DND-41 (cell line): ENCODE measurements around the gene MGAT4B.

Source experiments
- ATAC-seq: fragments of 200-7000 bp; cut with Tn5 transposase; 3 replicates; pipeline ENCODE4 v1.9.1; 2021; ENCODE audit warnings: low read depth; ENCODE audit not compliant: insufficient read depth
- DNase-seq: peaks from one replicate; pipeline ENCODE4 v3.0.0-alpha.2; 2020
- H2AFZ ChIP-seq: 2 replicates; pipeline ENCODE4 v1.6.0; 2012; ENCODE audit warnings: low read depth, low read length
- H3K27ac ChIP-seq: 2 replicates; pipeline ENCODE4 v1.5.1; 2012; ENCODE audit warnings: low read length, inconsistent platforms
- H3K27me3 ChIP-seq: fragments of 200-600 bp; sonication (generic); 2 replicates; pipeline ENCODE4 v1.6.0; 2012; ENCODE audit warnings: low read length, mild to moderate bottlenecking, inconsistent platforms; ENCODE audit not compliant: insufficient read depth, poor library complexity
- H3K36me3 ChIP-seq: 2 replicates; pipeline ENCODE4 v1.5.1; 2012; ENCODE audit warnings: low read length, inconsistent platforms; ENCODE audit not compliant: insufficient read depth
- H3K4me1 ChIP-seq: 2 replicates; pipeline ENCODE4 v1.5.1; 2012; ENCODE audit warnings: mild to moderate bottlenecking, low read length; ENCODE audit not compliant: insufficient read depth
- H3K4me2 ChIP-seq: 2 replicates; pipeline ENCODE4 v1.6.0; 2012; ENCODE audit warnings: mild to moderate bottlenecking, moderate library complexity, low read length, inconsistent platforms; ENCODE audit not compliant: insufficient read depth
- H3K4me3 ChIP-seq, 2 experiments: fragments of 200-600 bp in 1 of 2; shearing (Covaris generic) in 1 of 2; 2 replicates each; pipeline ENCODE4 v1.5.1; 2012 to 2016; ENCODE audit warnings: inconsistent platforms in 2 of 2, low read length in 2 of 2, mild to moderate bottlenecking in 2 of 2, low read depth in 1 of 2, moderate library complexity in 1 of 2
- H3K79me2 ChIP-seq: 2 replicates; pipeline ENCODE4 v1.6.0; 2012; ENCODE audit warnings: low read length, inconsistent platforms; ENCODE audit not compliant: insufficient read depth
- H3K9ac ChIP-seq: 2 replicates; pipeline ENCODE4 v1.6.0; 2012; ENCODE audit warnings: low read depth, mild to moderate bottlenecking, inconsistent platforms, low read length, moderate library complexity
- H3K9me3 ChIP-seq: 2 replicates; pipeline ENCODE4 v1.5.1; 2012; ENCODE audit warnings: low read length, moderate library complexity, mild to moderate bottlenecking, inconsistent platforms; ENCODE audit not compliant: insufficient read depth, severe bottlenecking
- H4K20me1 ChIP-seq: 2 replicates; pipeline ENCODE4 v1.6.0; 2012; ENCODE audit warnings: low read length; ENCODE audit not compliant: insufficient read depth
- CTCF ChIP-seq: IDR thresholded peaks from 2 replicates; pipeline ENCODE4 v1.5.1; 2012; ENCODE audit warnings: borderline replicate concordance, low read length, moderate library complexity, mild to moderate bottlenecking; ENCODE audit not compliant: poor library complexity, severe bottlenecking; ENCODE audit errors: extremely low read depth
- EZH2 ChIP-seq: IDR thresholded peaks from 3 replicates; pipeline ENCODE4 v1.6.1; 2012; ENCODE audit warnings: borderline replicate concordance, low read depth, mild to moderate bottlenecking, moderate library complexity, low read length, inconsistent platforms; ENCODE audit not compliant: severe bottlenecking

MGAT4B gene

GRCh38 chr5:179786861-179787260, 19.8 kb downstream of the MGAT4B start:
- no peak for DNase-seq
- H3K9me3 ChIP-seq: no peaks in the 10 kb centered on the region
- TF ChIP-seq EZH2: no peak
- no peak for TF ChIP-seq CTCF
- 0 out of 2 replicates have a peak, but pooled peaks cover 3% of the 10 kb centered on the region for H4K20me1 ChIP-seq
- H3K4me1 ChIP-seq: no peaks in the 10 kb centered on the region
- H3K9ac ChIP-seq: no peak overlapping the region
- no peak overlapping the region for H2AFZ ChIP-seq
- H3K79me2 ChIP-seq: no peaks in the 10 kb centered on the region
- no peaks in the 10 kb centered on the region for H3K27me3 ChIP-seq
- no peak overlapping the region for H3K27ac ChIP-seq
- H3K4me2 ChIP-seq: no peak overlapping the region
- ATAC-seq: no peak
- H3K4me3 ChIP-seq: no peak overlapping the region
- H3K36me3 ChIP-seq: 0 out of 2 replicates have a peak, but pooled peaks cover 1% of the 10 kb centered on the region

DNA sequence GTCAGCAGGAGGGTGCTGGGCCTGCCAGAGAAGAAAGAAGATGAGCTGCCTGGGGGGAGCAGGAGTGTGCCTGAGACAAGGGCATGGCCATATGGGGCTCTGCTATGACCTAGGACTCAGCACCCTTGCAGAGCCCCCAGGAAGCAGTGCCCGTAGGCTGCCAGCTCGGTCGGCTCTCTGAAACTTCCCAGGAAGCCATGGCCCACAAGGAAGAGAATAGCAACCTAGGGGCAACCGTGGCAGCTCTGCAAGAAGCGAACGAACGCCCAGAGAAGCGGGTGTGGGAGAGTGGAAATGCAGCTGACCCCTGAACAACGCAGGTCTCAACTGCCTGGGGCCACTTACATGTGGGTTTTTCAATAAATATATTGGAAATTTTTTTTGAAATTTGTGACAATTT, 23.5 kb downstream of the MGAT4B start:
- Histone ChIP-seq H3K4me1 (no peaks in the 10 kb centered on the region), H3K4me3 (no peak overlapping the region), H2AFZ (no peak overlapping the region), H3K9ac (no peak overlapping the region), H3K9me3 (no peaks in the 10 kb centered on the region), H3K79me2 (no peaks in the 10 kb centered on the region), H4K20me1 (peaks cover 14% of the 10 kb centered on the region), H3K4me2 (no peak overlapping the region), H3K36me3 (peaks cover 28% of the 10 kb centered on the region), H3K27ac (no peak overlapping the region), H3K27me3 (no peaks in the 10 kb centered on the region)
- TF ChIP-seq CTCF (no peak), EZH2 (no peak)
- ATAC-seq (no peak), DNase-seq (no peak)

DNA sequence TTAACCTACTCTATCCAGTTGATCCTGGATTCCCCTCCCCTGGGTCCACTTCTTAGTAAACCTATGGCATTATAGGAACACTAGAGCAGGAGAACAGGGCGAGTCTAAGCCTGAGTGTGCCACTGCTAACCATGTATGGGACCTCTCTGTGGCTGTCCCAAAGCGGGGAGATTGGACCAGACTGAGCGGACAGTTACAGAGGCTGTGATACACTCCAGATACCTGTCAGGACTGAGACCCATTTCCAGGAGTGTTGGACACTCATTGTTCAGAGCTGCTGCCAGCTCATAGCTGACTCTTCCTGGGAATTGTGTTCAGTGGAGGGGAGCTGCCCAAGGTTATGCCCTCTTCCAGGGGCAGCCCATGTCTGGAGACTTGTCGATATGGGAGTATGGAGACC, 24.8 kb downstream of the MGAT4B start:
- TF ChIP-seq EZH2: no peak
- TF ChIP-seq CTCF: no peak
- no peak overlapping the region for H3K9ac ChIP-seq
- no peaks in the 10 kb centered on the region for H3K9me3 ChIP-seq
- H3K4me3 ChIP-seq: no peak overlapping the region
- no peak overlapping the region for H2AFZ ChIP-seq
- H3K4me1 ChIP-seq: no peaks in the 10 kb centered on the region
- H3K4me2 ChIP-seq: no peak overlapping the region
- H3K27me3 ChIP-seq: no peaks in the 10 kb centered on the region
- DNase-seq (no peak), ATAC-seq (no peak)
- peaks cover 39% of the 10 kb centered on the region for H3K36me3 ChIP-seq
- no peaks in the 10 kb centered on the region for H3K79me2 ChIP-seq
- H4K20me1 ChIP-seq: peaks cover 17% of the 10 kb centered on the region
- H3K27ac ChIP-seq: no peak overlapping the region

GRCh38 chr5:179780362-179780761, 26.3 kb downstream of the MGAT4B start:
- no peak for ATAC-seq

More at GRCh38 chr5:179780362-179780761, 26.3 kb downstream of the MGAT4B start:
- H2AFZ ChIP-seq: no peak overlapping the region
- H3K27me3 ChIP-seq: no peaks in the 10 kb centered on the region
- no peak overlapping the region for H3K27ac ChIP-seq
- H3K4me2 ChIP-seq: no peak overlapping the region
- no peak overlapping the region for H3K9ac ChIP-seq
- no peak for DNase-seq
- no peaks in the 10 kb centered on the region for H3K4me1 ChIP-seq
- peaks cover 17% of the 10 kb centered on the region for H4K20me1 ChIP-seq
- no peaks in the 10 kb centered on the region for H3K9me3 ChIP-seq
- no peak for TF ChIP-seq CTCF
- no peak for TF ChIP-seq EZH2
- peaks cover 53% of the 10 kb centered on the region for H3K36me3 ChIP-seq
- no peaks in the 10 kb centered on the region for H3K79me2 ChIP-seq
- no peak overlapping the region for H3K4me3 ChIP-seq
